Amniotic stem cell (primary cell): ENCODE data around the gene TRAPPC2.
A peak's percentile ranks its signal among the peaks of the same experiment; 100 is the strongest.
"Not testable (repeated sequence)": the region's sequence is repeated elsewhere in the genome, so short reads cannot be mapped to it uniquely, and the experiment has no call there.

Experiments used
- DNase-seq: peaks from one replicate; lab custom pipeline; 2025; lab: John Stamatoyannopoulos, UW

The TRAPPC2 gene

GRCh38 chrX:13698432-13698831, 36.0 kb downstream of the TRAPPC2 start:
- no peak for DNase-seq

GRCh38 chrX:13697976-13698375, 36.4 kb downstream of the TRAPPC2 start:
- DNase-seq, result no peak

DNA sequence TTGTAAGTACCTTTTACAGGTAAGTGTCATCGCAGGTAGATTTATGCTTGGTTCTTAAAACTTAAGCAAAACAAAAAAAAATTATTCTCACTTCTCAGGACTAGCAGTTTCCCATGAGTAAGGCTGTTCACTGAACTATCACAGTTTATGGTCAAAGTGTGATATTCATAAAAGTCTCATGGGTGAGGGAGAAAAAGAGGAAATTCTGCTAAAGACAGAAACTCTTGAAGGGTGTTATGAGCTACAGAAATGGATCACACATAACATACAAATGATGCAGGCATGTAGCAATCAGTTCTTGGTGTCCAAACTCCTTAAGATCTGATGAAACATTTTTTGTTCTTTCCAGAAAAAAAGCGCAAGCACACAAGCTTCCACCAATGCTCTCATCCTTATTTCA, 37.0 kb downstream of the TRAPPC2 start:
- DNase-seq, result no peak

DNA sequence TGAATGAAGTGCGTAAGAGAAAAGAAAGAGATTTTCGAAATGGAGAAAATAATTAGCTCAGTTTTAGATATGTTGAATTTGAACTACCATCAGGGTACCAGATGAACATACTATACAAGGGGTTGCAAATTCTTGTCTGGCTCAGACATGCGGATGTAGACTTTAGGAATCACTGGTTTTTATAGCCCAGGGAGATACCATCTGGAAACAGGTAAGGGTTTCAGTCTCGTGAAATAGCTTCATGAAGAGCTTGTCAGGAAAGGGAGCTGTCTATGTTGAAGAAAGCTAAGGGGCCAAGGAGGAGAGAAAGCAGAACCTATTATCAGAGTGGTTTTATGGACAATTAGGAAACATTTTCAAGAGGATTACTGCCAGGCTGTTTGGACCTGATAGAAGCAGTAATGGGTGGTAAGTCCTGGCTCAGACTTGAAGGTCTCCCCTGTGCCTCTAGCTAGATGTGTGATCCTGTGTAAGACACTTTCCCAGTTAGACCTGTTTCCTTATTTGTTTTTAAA, 38.8 kb downstream of the TRAPPC2 start:
- no peak for DNase-seq

- no peak for DNase-seq
Observed at GRCh38 chrX:13694983-13695382, 39.4 kb downstream of the TRAPPC2 start.

- no peak for DNase-seq
Observed at GRCh38 chrX:13694359-13694758, 40.1 kb downstream of the TRAPPC2 start.

DNA sequence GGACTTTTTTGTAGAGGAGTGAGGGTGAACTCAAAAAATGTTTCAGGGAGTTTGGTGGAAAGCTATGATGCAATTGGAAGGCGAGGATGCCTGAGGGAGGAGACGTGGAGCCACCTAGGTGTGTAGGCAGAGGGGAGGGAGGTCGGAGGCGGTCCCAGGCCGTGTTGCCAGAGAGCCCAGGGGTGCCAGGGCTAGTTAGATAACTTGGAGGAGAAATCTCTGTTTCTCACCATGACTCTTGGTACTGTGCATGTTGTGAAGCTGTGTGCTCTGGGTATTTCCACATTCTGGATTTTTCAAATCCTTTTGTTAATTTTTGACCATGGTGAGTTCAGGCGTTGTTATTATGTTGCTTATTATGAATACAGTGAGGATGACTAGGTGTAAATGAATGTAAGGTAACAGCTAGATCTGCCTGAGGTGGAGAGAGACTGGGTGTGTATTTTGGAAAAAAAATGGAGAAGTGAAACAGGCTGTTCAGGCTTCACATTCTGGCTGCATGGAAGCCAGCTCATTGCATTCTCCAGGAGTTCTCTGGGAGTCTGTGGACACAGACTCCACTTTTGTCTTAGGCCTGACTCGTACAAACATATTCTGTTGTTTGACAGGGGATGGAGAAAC, 41.0 kb downstream of the TRAPPC2 start:
- no peak for DNase-seq

DNA sequence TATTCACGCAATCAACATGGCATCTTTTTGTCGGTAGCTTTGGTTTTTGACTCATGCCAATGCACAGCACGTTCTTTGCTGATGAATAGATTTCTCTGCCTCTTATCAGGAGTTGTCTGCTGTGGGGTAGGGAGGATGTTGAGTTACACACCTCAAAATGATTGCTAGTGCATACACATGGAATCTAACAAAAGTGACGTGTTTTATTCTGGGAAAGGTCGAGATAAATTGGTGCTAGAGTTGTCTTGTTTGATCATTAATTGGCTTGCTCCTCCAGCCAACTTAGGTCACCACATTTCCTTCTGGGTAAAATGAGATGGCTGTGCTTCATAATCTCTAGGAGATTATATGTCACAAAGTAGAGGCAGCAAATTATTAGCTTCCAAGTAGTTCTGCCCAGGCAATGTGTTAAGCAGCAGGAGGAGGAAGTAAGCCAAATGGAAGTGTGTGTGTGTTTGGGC, 41.6 kb downstream of the TRAPPC2 start:
- no peak for DNase-seq

- no peak for DNase-seq
Observed at GRCh38 chrX:13691841-13692371, 42.5 kb downstream of the TRAPPC2 start.

DNA sequence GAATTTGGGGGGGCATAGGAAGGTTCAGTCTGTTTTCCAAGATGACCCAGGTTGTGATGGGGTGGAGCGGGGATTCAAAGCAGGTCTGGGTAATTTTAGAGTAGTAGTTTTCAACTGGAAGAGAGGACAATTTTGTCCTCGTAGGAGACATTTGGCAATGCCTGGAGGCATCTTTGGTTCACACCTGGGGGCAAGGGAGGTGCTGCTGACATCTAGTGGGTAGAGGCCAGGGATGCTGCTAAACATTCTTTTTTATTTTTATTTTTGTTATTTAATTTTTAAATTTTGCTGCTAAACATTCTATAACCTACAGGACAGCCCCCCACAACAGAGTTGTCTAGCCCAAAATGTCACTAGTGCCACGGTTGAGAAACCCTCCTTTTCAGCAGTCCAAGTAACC, 43.6 kb downstream of the TRAPPC2 start:
- DNase-seq, result no peak

DNA sequence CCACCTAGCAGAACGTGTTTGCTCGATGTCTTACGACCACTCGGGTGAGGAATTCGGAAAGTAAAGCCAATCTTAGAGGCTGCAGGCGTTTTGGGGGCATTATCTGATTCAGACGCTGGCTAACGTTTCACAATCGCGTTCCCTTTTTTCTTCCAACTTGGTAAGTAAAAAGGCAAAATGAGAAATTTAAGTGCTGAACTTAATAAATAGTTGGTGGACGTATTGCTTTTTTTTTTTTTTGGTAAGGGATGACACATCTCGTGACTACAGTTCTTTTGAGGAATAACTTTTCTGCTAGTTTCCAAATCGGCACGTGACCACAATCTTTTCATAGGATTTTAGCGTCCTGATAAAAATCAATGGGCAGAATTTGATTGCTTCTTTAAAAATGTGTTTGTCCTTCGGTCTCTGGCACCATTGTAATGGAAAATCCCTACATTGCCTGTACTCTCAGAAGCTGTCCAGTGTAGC, 44.6 kb downstream of the TRAPPC2 start:
- DNase-seq, result no peak

GRCh38 chrX:13688958-13689740, 45.3 kb downstream of the TRAPPC2 start, which contains the start of gene RAB9A:
RAB9A (plus strand) TSS chrX:13689128; CDS start chrX:13708747, 19,619 bp downstream.
- peak; percentile 16 for DNase-seq

DNA sequence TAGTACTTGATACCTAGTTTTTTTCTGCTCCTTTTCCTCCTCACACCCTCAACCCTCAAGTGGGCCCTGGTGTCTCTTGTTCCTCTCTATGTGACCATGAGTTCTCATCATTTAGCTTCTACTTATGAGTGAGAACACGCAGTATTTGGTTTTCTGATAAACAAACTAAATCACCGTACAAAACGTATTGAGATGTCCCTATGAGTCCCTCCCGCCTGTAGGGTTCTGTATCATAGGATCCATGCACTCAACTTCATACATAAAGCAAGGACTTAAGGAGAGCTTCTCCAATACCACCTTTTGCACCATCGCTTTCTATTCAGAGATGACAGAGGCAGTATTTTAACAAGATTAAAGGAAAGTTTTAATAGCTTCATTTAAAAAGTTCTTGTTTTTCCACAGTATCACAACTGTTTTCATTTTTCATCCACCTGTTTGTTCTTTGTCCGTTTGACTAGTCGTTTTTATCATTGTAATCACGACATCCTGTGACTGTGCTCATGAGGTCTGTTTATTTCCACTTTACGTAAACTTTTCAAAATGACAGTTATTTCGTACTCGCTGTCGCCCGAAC, 45.9 kb downstream of the TRAPPC2 start:
- no peak for DNase-seq

- no peak for DNase-seq
Observed at GRCh38 chrX:13687203-13687602, 47.2 kb downstream of the TRAPPC2 start.

DNA sequence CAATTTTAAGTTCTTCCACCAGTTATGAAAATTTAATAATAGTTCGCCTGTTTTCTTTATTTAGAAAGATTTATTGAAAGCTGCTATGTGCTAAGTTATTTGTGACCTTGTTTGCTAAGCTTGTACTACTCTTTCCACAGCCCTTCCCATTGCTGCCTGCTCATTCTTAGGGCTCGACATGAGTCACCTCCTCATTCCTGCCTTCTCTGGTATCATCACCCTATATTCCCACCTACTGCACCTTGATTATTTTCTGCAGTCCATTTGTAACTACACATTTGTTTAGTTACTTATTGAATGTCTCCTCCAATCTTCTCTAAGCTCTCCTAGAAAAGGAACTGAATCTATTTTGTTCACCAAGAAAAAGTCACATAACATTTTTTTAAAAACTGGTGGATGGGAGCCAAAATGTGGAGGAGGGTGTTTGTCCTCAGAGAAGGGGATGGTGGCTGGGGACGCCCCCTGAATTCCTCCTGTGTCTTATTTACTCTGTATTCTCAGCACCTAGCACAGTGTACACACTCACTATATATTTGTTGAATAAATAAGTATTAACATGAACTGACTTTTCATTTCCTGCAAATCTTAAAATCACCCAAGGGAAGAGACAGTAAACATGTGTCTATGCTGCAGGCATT, 49.2 kb downstream of the TRAPPC2 start:
- no peak for DNase-seq

DNA sequence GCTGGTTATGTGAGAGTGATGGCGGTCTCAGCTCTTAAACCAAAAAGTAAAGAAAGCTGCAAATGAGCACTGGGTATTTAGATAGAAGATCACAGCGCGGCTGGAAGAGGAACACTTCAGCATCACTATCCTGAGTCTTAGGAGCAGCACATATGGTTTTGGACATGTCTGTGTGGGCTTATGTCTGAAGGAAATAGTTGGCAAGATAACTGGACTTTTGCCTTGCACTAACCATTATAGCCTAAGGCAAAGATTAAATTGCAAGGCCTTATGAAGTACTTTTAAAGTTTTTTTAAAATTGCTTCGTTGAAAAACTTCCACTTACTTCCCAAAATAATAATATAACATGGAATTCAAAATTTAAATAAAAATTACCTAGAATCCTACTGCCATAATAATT, 50.1 kb downstream of the TRAPPC2 start:
- no peak for DNase-seq

- no peak for DNase-seq
Observed at GRCh38 chrX:13681595-13681994, 52.8 kb downstream of the TRAPPC2 start.

GRCh38 chrX:13679700-13680099, 54.7 kb downstream of the TRAPPC2 start:
- not testable (repeated sequence) for DNase-seq

DNA sequence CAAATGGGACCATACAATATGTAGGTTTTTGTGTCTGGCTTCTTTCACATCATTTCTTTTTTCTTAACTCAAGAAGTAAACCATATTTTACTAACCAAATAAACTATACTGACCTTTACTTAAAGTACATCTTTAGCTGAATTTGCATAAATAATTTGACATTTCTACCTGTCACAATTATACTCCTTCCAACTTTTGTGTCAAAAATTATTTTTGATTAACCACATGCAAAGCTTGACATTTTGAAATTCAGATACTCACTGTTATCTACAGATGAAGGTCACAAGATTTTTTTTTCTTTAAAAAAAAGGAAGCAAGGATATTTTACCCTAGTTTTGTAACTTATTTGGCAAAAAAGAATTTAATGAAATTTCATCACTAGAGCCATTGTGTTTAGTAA, 57.5 kb downstream of the TRAPPC2 start:
- DNase-seq, result no peak

DNA sequence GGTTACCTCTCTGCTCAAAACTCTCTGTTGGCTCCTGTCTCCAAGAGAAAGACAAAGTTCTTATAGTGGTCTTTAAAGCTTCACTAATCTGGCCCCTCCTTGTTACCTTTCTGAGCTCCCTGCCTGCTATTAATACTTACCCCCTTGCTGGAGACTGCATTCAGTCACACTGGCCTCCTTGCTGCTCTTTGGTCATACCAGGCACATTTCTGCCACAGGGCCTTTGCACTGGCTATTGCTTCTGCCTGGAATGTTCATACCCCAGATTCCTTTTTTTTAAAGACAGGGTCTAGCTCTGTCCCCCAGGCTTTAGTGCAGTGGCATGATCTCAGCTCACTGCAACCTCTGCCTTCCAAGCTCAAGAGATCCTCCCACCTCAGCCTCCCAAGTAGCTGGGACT, 61.4 kb downstream of the TRAPPC2 start:
- no peak for DNase-seq

GRCh38 chrX:13670197-13670596, 64.2 kb downstream of the TRAPPC2 start:
- no peak for DNase-seq

- not testable (repeated sequence) for DNase-seq
Observed at GRCh38 chrX:13669755-13670154, 64.7 kb downstream of the TRAPPC2 start.
